ENCODE measurements around the gene MED13L.

DNA sequence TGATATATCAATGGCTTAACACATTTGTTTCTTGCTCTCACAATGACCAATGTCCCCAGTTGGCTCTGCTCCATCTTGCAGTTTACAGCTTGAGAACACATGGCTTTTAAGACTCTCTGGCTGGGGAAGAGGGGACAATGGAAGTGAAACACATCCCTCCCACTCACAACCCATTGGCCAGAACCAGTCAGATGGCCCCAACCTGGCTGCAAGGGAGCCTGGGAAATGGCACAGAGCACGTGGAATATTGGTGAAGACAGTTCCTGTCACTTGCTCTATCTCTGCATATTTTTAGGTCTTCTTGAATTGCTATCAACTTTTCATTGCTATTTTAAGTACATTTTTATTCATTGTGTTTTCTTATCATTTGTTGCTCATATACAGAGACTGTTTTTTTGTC, 345.4 kb downstream of the MED13L start:
- TF ChIP-seq, protein P1, sequence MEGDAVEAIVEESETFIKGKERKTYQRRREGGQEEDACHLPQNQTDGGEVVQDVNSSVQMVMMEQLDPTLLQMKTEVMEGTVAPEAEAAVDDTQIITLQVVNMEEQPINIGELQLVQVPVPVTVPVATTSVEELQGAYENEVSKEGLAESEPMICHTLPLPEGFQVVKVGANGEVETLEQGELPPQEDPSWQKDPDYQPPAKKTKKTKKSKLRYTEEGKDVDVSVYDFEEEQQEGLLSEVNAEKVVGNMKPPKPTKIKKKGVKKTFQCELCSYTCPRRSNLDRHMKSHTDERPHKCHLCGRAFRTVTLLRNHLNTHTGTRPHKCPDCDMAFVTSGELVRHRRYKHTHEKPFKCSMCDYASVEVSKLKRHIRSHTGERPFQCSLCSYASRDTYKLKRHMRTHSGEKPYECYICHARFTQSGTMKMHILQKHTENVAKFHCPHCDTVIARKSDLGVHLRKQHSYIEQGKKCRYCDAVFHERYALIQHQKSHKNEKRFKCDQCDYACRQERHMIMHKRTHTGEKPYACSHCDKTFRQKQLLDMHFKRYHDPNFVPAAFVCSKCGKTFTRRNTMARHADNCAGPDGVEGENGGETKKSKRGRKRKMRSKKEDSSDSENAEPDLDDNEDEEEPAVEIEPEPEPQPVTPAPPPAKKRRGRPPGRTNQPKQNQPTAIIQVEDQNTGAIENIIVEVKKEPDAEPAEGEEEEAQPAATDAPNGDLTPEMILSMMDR (IDR thresholded peaks at IDR 0.05) = no peak
- TF ChIP-seq POLR2A (IDR thresholded peaks at IDR 0.05) = no peak
